Measurements from ENCODE around the gene MAGI2.

The MAGI2 gene

DNA sequence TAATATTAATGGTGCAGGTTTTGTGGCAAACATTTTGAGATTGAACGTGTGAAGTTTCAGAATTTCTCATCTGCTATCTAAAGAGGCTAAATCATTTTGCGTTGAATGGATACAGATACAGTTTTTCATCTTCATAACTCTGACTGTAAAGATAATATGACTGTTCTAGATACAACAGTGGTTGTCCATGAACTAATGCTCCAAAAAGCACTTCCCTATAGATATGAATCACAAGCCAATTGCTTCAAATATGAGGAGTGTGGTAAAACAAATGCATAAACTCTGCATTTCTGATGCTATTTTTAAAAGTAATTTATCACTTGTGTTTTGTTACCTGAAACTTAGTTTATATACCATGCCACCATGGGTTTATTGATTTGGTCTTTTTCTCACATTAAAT, 750.1 kb downstream of the MAGI2 start:
- FAIRE-seq, result no peak

DNA sequence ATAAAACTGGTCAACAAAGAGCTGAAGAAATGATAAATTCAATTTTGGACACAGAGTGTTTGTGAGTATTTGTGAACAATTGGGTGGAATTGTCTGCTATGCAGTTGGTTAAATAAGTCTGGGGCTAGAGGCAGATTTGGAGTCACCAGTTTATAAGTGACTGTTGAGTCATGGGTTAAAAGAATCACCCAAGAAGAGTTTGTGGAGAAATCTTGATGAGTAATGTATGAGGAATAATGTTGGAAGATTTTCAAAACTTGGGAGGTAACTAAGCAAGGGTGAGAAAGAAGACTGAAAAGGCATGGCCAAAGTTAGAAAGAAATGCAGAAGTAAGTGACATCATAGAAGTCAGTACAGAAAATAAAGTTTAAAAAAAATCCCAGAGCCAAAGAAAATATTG, 750.7 kb downstream of the MAGI2 start:
- FAIRE-seq, result no peak

DNA sequence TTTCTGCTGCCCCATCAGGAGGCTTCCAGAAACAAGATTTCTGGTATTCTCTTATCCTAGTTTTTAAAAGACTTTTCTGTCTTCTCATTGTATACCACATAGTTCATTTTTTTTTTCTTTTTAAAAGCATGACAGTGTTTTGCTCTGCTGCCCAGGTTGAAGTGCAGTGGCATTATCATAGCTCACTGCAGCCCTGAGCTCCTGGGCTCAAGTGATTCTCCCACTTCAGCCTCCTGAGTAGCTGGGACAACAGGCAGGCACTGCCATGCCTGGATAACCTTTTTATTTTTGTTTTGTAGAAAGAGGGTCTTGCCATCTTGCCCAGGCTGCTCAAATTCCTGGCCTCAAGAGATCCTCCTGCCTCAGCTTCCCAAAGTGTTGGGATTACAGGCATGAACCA, 757.6 kb downstream of the MAGI2 start:
- FAIRE-seq, result no peak

DNA sequence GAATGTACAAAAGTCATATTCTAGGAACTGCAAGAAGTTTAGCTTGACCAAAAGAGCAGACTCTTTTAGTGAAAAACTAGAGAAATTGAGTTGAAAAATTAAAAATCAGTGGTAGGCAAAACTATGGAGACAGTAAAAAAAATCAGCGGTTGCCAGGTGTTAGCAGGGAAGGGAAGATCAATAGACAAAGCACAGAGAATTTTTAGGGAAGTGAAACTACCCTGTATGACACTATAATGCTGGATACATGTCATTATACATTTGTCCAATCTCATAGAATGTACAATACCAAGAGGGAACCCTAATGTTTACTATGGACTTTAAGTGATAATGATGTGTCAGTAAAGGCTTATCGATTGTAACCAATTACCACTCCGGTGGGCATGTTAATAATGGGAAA, 761.9 kb downstream of the MAGI2 start:
- no peak for FAIRE-seq

DNA sequence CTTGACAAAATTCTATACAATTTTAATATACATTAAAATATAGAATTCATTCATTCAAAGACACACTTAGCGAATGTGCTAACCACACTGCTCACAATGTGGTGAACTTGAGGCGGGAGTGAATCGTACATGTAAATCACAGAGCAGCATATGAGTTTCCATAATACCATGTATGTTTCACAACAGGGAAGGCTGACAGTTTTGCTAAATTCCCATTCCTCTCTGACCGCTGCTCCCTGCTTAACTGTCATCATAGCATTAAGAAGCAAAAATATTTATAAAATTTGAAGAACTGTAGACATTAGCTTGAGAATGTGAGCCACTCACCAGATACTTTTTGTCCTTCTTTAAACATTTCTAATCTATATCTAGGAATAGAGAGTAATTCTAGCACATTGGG, 763.3 kb downstream of the MAGI2 start:
- FAIRE-seq, result peak; percentile 9

DNA sequence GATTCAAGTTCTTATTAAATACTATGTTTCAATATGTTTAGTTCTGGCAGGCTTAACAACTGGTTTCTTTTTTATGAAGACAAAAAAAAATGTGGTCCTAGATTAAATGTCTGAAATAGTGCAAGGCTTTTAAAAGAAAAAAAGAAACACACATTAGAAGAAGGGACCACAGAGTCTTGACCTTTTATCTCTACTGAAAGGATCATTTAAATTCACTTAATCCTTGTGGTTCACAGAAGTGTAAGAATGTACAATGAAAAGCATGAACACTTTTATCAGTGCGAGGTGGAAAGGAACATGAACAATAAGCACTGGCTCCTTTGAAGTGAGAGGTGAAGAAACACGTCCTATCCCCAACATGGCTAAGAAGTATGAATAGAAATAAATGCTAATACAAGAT, 765.1 kb downstream of the MAGI2 start:
- no peak for FAIRE-seq

DNA sequence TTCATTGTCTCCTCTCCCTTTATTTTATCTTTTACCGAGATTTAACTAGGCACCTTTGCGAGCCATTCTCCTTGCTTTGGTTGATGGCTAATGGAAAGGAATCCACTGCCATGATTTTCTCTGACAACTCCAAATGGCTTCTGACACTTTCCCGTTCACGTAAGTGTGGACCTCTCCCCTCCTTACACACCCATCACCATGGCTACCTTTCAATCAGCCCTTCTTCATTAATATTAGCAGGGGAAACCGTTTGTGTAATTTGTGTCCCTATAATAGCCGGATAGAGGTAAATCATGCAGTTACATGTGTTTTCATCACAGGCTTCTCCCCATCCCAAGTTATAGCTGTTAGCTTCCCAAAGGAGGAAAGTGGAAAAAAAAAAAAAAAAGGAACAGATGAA, 767.3 kb downstream of the MAGI2 start:
- no peak for FAIRE-seq

DNA sequence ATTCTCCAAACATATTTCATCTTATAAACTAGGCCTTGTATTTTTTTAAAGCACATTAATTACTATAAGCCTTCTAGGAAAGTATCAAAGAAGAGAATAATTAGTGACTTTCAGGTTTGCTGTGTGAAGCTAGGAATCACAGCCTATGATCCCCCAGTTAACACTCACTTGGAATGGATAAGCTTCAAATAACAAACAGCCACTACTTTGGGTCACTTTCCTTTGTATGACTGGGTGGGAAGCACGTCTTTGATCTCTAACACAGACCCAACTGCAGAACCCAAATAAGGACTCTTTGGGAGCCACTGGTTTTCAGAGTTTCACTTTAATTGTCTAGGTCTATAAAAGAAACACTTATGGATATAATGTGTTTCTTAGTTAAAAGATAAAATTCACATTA, 769.3 kb downstream of the MAGI2 start:
- FAIRE-seq, result peak; percentile 38

DNA sequence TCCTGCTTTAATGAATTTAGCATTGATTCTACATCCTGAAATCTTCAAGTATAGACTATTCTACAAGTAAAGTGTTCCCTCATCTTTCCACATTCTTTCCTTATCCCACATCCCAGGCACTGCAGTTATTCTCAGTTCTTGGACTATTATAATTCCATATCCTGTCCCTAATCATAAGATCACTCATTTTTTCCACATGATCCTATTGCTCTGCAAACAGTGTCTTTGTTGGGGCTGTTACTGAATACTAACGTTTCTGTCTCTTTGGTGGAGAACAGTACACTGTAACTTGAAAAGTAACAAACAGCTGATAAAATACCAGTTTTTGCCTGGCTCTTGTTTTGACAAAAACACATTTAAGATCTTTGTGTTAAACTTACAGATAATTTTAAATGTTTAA, 769.9 kb downstream of the MAGI2 start:
- FAIRE-seq, result no peak

DNA sequence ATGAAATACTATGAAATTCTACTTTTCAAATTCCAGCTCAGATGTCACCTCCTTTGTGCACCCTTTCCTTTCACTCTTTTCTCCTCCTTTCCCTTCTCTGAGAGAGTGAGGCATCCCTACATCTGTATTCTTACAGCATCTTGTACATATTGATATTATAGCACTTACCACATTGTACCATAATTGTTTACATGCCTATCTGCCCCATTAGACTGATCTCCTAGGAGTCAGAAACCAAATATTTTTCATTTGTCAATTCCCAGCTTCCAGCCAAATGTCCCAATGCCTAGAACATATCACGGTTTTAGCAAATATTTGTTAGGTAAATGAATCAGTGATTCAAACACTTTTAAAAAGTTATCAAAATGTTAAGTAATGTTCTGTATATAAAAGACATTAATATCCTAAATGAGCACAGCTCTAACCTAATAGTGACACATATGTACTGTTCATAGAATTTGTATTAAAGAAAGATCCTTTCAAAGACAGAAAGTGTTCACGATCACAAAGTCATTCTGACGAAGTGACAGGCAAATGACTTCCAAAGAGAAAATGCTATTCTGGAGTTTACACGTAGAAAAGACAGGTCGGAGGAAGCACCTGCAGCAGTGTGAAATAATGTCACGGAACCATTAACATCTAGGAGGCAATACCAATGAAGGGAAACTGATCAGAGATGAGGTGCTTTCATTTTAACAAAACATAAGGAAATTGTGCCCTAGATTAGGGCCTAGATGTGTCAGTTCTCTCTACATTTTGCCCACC, 774.2 kb downstream of the MAGI2 start:
- FAIRE-seq, result no peak

DNA sequence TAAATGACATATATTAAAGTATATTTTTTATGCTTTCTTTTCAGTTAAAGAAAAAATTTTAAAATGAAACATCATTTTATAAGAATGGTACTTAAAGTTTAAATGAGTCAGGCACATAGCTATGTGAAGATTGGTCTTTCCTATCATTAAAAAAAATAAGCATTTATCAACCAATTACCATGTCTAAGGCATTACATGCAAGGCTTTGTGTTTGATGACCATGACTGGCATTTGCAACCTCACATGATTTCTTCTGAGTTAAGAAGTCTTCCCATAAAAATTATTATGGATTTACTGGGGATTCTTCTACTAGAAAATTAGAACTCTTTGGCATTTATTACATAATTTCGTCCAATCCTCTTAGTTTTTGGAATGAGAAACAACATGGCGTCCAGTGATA, 776.1 kb downstream of the MAGI2 start:
- peak; percentile 77 for FAIRE-seq

DNA sequence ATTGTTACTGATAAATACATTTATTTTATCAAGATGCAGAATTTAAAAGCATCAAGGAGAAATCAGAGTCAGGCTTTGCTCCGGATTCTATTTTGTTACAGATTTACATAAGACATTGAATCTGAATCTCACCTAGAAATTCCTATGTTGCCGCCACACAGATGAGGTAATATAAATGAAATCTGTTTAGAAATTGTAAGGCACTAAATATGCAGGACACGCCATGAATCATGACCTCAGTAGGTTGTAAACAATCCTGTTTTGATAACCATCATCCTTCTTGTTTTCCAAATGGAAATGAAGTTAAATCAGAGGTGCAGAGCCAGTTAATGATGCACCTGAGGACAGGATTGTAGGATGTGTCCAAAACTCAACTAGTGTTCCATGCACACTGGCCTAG, 778.0 kb downstream of the MAGI2 start:
- no peak for FAIRE-seq

DNA sequence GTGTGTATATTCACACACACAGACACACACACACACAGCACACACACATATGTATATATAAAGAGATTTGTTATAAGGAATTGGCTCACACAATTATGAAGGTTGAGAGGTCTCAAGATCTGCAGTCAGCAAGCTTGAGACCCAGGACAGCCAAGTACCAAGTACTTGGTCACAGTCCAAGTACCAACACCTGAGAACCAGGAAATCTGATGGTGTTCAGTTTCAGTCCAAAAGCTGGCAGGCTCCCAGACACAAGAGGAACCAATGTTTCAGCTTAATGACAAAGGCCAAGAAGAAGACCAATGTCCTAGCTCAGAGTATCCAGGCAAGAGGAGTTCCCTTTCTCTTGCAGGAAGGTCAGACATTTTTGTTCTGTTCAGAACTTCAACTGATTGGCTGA, 780.2 kb downstream of the MAGI2 start:
- no peak for FAIRE-seq

DNA sequence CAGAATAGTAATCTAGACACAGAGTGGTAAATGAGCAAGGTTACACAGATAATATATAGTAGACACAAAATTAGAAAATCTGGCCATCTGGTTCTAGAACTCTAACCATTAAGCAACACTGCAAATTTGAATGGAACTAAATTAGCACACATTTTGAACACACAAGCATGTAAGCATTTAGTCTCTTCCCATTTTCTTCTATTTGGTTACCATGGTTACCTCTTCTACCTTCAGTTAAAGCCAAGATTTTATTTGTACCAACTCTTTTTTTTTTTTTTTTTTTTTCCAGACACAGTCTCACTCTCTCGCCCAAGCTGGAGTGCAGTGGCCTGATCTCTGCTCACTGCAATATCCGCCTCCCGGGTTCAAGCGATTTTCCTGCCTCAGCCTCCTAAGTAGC, 790.5 kb downstream of the MAGI2 start:
- no peak for FAIRE-seq

DNA sequence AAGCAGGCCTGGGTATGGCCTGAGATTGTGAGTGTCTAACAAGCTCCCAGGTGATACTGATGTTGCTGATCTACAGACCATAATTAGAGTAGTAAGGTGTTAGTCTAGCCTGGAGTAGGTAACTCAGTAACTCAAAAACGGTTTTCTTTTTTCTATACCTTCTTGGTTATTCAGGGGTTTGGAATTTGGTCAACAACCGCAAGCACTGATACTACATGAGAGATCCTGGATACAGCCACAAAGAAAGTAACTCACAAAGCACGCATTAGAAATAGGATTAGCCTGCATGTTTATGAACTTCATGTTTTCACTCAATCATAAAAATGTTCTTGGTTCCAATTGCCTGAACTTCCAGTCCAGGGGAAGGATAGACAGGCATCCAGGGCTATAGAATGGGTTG, 803.5 kb downstream of the MAGI2 start:
- no peak for FAIRE-seq

DNA sequence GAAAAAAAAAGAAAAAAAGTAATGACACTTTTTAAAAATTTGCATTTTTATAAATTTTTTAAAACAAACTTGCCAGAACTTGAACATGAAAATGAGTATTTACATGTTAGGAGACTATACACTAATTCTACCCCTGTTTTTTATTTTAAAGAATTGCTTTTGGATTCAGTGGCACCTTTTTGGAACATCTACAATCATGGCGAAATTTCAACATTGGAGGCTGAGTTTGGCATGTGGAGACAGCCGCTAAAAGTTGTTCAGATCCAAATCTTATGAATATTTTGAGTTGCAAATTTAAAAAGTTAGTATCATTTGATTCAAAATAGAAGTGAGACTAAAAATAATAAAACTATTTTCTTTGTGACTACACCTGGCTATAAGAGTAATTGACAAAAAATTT, 804.2 kb downstream of the MAGI2 start:
- FAIRE-seq, result no peak

DNA sequence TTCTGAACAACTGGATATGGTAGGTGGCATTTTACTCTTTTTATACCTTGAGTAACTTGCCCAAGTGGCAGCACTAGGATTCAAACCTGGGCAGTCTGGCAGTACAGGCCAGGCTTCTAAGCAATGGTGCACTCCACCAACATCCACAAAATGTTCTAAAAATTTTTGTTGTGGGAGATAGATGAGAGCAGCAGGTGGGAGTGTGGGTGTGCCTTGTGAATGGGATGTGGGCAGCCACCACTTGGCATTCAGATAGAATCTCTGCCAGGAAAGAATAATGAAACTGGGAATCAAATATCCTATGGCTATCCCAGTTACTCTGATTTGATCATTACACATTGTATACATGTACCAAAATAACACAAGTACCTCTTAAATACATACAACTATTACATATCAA, 810.7 kb downstream of the MAGI2 start:
- no peak for FAIRE-seq

DNA sequence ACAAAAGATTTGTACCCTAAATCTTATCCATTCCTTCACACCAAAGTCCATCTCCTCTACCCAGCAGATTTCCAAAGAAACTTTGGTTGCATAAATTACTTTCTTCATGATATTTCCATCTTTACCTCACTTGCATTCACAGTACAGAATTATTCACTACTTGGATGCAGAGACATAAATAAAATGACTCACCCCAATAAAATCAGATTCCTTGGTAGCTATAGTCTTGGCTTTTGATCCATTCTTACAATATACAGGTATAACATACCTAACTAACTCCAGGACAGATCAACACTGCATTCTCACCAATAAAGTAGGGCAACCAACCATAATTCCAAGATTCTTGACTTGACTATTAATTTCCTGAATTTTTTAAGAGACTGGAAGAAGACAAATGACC, 815.1 kb downstream of the MAGI2 start:
- no peak for FAIRE-seq

DNA sequence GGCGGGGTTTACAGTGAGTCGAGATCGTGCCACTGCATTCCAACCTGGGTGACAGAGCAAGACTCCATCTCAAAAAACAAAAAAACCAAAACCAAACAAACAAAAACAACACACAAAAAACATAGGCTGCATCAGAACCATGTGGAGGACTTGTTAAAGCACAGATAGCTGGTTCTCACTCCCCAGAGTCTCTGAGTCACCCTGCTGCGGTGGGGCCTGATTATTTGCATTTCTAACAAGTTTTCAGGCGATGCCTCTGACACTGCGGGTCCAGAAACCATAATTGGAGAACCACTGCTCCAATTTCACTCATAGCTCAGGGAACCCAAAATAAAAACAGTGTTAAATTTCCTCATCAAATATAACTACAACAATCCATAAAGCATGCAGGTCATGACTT, 816.7 kb downstream of the MAGI2 start:
- no peak for FAIRE-seq

DNA sequence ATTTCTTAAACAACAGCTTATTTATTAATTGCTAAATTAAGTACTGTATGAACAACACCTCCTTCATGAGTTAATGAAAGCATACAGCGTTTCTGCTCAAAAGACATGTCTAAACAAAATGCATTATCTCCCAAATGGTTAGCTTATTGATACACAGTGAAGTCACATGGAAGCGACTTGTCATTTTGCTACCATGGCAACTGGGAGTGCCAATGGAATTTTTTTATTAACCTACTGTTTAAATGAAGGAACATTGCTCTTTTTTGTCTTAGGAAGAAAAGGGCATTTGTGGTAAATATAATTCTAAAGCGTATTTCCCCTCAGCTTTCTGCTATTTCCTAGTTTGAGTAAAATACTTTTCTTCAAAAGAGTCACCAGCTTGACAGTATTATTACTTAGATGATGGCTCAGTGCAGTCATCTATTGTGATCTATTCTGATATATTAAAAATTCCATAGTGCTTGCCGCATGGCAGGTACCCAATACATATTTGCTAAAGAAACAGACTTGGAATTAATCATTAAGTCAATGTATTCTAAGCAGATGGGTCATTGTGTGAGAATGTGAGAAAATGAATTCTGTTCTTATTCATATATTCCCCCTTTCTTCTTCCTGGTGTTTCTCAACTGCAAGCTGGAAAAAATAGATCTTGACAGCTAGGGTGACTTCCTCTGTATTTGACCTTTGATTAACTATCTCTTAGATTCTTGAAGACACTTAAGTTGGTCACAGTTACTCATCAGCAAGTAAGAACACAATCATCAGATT, 818.3 kb downstream of the MAGI2 start:
- FAIRE-seq, result no peak

DNA sequence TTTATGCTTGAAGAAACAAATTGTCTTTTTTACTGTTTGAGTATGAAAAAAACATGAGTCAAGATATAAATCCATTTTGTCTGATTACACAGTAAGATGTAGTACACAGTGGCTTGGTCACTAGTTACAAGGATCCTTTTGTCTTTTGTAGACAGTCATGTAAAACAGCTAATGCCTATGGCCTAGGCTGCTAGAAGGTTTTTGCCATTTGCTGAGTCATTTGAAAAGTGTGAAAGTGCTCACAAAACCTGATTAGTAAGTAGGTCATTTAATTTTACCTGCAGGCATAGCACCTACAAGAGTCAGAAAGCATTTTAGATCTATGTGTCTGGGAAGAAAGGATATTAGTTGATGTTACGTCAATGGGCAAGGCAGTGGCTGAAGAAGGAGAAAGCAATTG, 819.4 kb downstream of the MAGI2 start:
- no peak for FAIRE-seq

DNA sequence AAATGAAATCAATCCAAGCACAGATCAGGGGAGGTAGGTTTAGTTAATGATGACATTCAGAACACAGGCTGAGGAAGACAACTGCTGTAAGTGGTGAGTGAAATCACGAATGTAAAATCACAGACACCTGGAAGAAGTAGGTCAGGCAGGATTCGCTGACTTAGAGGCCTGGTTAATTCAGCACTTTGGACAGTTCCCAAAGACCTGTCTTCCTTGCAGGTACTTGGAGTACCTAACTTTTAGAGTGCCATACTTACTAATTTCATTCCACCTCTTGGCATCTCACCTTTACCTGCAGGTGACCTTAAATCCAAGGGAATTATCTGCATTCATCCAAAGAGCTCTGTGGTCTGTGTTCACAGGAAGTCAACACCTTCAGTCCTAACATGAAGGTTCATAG, 832.5 kb downstream of the MAGI2 start:
- no peak for FAIRE-seq

DNA sequence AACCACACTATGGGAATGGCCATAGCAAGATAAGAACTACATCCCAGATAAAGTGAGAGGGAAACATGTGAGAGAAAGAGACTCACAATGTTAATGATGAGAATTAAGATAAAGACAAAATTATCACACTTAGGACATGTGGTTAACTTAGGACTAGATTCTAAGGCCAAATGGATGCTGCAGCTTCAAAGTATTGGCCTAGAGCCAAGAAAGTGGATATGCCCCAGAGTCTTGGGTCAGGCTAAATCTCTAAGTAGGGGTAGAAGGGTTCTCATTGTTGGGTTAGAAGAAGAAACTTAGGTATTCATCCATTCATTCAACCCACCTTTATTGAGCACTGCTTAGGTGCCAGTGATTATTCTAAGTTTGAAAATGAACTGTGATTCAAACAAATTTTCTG, 836.9 kb downstream of the MAGI2 start:
- FAIRE-seq, result no peak

DNA sequence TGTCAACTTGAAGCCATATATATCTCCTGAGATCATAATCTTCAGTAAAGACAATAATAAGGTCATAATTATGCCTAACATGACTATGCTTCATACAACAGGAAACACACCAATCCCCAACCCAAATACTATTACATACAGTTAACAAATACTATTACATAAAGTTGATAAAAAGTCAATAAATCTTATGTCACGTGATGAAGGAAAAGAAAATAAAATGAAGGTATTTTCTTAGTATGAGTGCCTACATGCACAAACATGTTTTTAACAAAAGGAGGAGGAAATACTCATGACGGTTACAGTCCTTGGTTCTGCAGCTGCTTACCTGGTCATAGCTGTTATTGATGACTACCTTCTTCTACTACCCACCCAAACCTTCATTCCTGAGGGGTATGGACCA, 844.2 kb downstream of the MAGI2 start:
- no peak for FAIRE-seq

DNA sequence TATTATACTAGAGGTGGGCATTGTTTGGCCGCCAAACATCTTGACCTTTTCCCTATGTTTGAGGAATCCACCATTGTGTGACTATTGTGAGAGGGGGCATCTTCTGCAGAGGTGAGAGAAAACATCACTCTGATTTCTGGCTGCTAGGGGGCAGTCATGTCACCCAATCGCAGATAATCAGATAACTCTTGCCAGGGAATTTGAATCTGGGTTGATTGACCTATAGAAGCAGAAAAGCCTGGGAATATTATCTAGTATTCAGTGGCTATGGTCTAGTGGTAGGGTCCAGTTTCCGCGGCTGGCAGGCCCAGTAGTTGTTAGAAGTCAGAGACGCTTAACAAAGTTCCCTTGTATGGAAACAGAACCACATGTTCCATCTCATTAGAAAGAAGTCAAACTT, 846.4 kb downstream of the MAGI2 start:
- no peak for FAIRE-seq

All from islet of Langerhans (tissue), 1 donor.